PFSK-1 (cell line): ENCODE measurements around the gene RPUSD4.

Experiments used
- FOXP2 ChIP-seq: optimal IDR thresholded peaks from 2 replicates; pipeline ENCODE3; 2011; ENCODE audit warnings: borderline replicate concordance, control low read depth, inconsistent platforms; ENCODE audit not compliant: insufficient read depth; ENCODE audit errors: extremely low read length, extremely low read depth
- POLR2AphosphoS5 ChIP-seq: IDR thresholded peaks from 2 replicates; pipeline ENCODE4 v1.6.1; 2012; ENCODE audit warnings: low read depth, mild to moderate bottlenecking, control low read depth, low read length, moderate library complexity
- SIN3A ChIP-seq: IDR thresholded peaks from 2 replicates; pipeline ENCODE4 v1.6.1; 2012; ENCODE audit warnings: mild to moderate bottlenecking, low read length, moderate library complexity, borderline replicate concordance; ENCODE audit not compliant: insufficient read depth
- TAF1 ChIP-seq: IDR thresholded peaks from 2 replicates; pipeline ENCODE4 v1.6.1; 2012; ENCODE audit warnings: low read length, control low read depth, borderline replicate concordance; ENCODE audit not compliant: insufficient read depth
- TF ChIP-seq, protein P1 (sequence below), 2 experiments: IDR thresholded peaks; 2 replicates each; pipeline versions ENCODE4 v1.6.1 to v1.8.0; 2011 to 2012; ENCODE audit warnings: low read depth in 2 of 2, low read length in 2 of 2, control low read depth in 1 of 2, inconsistent platforms in 1 of 2, mild to moderate bottlenecking in 1 of 2, moderate library complexity in 1 of 2; ENCODE audit not compliant: insufficient read depth in 1 of 2

RPUSD4 gene

DNA sequence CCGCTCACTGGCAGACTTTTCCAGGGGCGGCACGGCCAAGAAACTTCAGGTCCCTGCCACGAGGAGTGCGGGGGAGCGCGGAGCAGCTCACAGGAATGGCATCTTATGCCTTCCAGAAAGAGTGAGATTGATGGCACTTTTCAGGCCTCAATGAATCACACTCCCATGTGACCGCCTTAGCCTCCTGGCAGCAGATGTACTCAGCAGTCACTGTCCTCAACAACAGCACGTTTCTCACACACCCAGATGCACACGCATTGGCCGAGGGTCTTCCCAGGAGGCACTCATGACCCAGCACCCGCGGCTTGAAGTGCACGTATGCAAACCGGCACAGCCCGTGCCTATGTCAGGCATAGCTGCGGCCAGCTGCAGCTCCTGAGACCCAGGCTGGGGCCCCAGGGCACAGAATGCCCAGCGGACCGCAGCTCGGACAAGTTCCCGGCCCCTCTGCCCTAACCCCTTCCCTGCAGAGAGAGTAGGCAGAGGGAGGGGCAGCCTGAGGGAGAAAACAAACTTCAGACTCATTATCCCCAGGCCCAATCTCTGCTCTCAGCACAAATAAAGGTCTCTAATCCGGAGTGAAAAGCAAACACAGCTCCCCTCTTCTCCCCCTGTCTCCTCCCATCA is 48.3 kb downstream of the RPUSD4 start:
- TF ChIP-seq TAF1 (no peak), SIN3A (no peak), POLR2AphosphoS5 (no peak), FOXP2 (no peak)
- TF ChIP-seq, protein P1, sequence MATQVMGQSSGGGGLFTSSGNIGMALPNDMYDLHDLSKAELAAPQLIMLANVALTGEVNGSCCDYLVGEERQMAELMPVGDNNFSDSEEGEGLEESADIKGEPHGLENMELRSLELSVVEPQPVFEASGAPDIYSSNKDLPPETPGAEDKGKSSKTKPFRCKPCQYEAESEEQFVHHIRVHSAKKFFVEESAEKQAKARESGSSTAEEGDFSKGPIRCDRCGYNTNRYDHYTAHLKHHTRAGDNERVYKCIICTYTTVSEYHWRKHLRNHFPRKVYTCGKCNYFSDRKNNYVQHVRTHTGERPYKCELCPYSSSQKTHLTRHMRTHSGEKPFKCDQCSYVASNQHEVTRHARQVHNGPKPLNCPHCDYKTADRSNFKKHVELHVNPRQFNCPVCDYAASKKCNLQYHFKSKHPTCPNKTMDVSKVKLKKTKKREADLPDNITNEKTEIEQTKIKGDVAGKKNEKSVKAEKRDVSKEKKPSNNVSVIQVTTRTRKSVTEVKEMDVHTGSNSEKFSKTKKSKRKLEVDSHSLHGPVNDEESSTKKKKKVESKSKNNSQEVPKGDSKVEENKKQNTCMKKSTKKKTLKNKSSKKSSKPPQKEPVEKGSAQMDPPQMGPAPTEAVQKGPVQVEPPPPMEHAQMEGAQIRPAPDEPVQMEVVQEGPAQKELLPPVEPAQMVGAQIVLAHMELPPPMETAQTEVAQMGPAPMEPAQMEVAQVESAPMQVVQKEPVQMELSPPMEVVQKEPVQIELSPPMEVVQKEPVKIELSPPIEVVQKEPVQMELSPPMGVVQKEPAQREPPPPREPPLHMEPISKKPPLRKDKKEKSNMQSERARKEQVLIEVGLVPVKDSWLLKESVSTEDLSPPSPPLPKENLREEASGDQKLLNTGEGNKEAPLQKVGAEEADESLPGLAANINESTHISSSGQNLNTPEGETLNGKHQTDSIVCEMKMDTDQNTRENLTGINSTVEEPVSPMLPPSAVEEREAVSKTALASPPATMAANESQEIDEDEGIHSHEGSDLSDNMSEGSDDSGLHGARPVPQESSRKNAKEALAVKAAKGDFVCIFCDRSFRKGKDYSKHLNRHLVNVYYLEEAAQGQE (IDR thresholded peaks at IDR 0.05; ENCODE audit: insufficient read depth in 1 of 2, low read depth in 2 of 2, low read length in 2 of 2), result no peak

DNA sequence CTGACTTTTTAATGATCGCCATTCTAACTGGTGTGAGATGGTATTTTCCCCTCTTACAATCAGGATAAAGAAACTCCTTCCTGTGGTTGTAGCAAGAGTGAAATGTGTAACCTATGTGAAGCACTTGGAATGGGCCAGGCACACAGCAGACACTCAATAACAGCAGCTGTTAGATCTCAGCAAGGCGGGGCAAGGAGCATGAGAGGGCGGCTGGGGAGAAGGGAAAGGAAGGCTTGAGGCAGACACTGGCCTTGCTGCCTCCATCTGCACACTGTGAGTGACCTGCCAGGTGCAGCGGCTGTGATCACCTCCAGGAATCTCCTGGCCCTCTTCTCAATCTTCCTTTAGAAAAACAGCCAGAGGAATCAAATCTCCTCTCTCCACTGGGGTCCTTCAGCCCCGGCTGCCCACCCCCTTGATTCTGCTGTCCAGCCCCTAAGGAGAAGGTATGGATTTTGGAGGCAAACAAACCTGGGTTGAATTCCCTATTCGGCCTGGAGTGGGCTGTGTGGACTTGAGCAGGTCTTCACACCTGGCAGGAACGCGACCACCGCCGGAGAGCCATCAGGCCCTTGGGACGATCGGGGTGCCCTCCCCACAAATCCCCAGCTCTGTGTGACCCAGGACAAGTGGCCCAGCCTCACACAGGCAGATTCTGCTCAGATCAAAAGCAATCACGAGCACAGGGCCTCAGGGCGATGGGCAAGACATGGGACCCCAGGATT is 49.0 kb downstream of the RPUSD4 start:
- TF ChIP-seq TAF1, result no peak
- TF ChIP-seq, protein P1 (IDR thresholded peaks at IDR 0.05; ENCODE audit: insufficient read depth in 1 of 2, low read depth in 2 of 2, low read length in 2 of 2), result no peak
- TF ChIP-seq SIN3A, result no peak
- TF ChIP-seq POLR2AphosphoS5, result no peak
- no peak for TF ChIP-seq FOXP2

DNA sequence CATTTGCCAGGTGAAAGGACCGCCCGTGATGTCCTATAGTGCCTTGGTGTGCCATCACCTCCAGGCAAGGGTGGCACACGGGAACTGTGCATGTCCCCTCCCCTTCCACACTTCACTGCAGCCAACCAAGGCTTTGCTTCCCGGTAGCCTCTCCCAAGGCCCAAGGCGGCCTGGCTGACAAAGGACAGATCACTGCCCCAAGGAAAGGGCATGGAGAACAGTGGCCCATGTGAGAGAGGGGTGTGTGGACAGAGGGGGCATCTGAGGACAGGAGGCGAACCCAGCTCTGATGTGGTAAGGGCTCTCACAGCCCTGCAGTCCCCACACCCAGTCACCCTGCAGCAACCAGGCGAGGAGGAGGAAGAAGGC is 50.4 kb downstream of the RPUSD4 start:
- TF ChIP-seq FOXP2, result no peak
- TF ChIP-seq SIN3A, result no peak
- TF ChIP-seq, protein P1 (IDR thresholded peaks at IDR 0.05; ENCODE audit: insufficient read depth in 1 of 2, low read depth in 2 of 2, low read length in 2 of 2), result no peak
- TF ChIP-seq TAF1, result no peak
- no peak for TF ChIP-seq POLR2AphosphoS5

DNA sequence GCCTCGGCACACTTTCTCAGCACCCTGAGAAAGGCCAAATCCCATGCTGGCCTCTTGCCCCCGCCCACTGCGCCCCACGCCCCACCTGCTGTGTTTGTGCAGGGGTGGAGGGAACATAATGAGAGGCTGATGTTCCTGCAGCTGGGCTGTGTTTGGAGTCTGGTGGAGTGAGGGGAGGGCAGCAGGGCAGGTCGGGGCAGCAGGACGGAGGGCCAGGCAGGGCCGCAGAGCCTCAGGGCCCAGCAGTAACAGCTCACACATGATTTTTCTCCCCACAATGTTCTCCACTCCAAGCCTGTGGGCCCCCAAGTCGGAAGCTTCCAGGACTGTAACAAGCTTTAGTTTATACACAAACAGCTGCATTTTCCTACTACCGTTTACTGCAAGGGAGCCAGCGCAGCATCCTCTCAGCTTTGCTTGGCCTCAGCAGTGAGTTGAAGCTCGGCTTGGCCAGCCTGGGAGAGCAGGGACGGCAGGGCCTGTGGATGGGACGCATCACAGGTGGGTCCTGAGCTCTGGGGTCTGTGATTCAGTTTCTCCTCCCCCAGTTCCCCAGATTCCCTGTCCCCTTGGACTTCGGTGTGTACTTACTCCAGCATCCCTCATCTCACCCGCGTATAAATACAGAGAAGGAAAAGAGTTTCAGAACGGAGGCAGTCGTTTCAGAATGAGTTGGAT is 51.0 kb downstream of the RPUSD4 start:
- TF ChIP-seq SIN3A, result no peak
- TF ChIP-seq, protein P1 (IDR thresholded peaks at IDR 0.05; ENCODE audit: insufficient read depth in 1 of 2, low read depth in 2 of 2, low read length in 2 of 2), result no peak
- no peak for TF ChIP-seq TAF1
- no peak for TF ChIP-seq POLR2AphosphoS5
- no peak for TF ChIP-seq FOXP2
